GM23338 (cell line): ENCODE results near the gene SLC8B1. TPM values are rescaled to one million over a fixed set of nuclear protein-coding genes. Genes with fewer than 3 reads are reported as not detected.

ENCODE experiments used
- ATAC-seq: fragments of 200-7000 bp; cut with Tn5 transposase; 3 replicates; pipeline ENCODE4 v1.9.1; 2020
- DNase-seq: peaks from one replicate; pipeline ENCODE4 v3.0.0-alpha.2; 2015; ENCODE audit warnings: low spot score
- H2AFZ ChIP-seq: fragments of 200-600 bp; sonication (generic); 2 replicates; pipeline ENCODE4 v1.8.0; 2016; ENCODE audit warnings: antibody characterized with exemption, mild to moderate bottlenecking, moderate library complexity
- H3F3A ChIP-seq: fragments of 200-600 bp; sonication (generic); replicated peaks from 2 replicates; pipeline ENCODE4 v1.8.0; 2017; ENCODE audit warnings: antibody characterized with exemption, mixed run types, low read depth
- H3K27ac ChIP-seq: fragments of 200-600 bp; sonication (generic); 2 replicates; pipeline ENCODE4 v1.6.1; 2016; ENCODE audit warnings: low read depth
- H3K27me3 ChIP-seq: fragments of 200-600 bp; sonication (generic); 2 replicates; pipeline ENCODE4 v1.8.0; 2016; ENCODE audit warnings: mild to moderate bottlenecking, mixed run types, moderate library complexity; ENCODE audit not compliant: insufficient read depth
- H3K36me3 ChIP-seq: fragments of 200-600 bp; sonication (generic); 2 replicates; pipeline ENCODE4 v1.8.0; 2016; ENCODE audit warnings: mild to moderate bottlenecking; ENCODE audit not compliant: insufficient read depth
- H3K4me1 ChIP-seq: fragments of 200-600 bp; sonication (generic); 2 replicates; pipeline ENCODE4 v1.8.0; 2016; ENCODE audit warnings: mild to moderate bottlenecking, moderate library complexity; ENCODE audit not compliant: insufficient read depth
- H3K4me2 ChIP-seq: fragments of 200-600 bp; sonication (generic); 2 replicates; pipeline ENCODE4 v1.7.1; 2017; ENCODE audit warnings: mixed run types
- H3K4me3 ChIP-seq: fragments of 200-600 bp; sonication (generic); 2 replicates; pipeline ENCODE4 v1.6.1; 2016; ENCODE audit warnings: mixed run types
- H3K79me2 ChIP-seq: fragments of 200-600 bp; sonication (generic); replicated peaks from 2 replicates; pipeline ENCODE4 v1.8.0; 2017; ENCODE audit warnings: mild to moderate bottlenecking; ENCODE audit not compliant: insufficient read depth
- H3K9me2 ChIP-seq: fragments of 200-600 bp; sonication (generic); 2 replicates; pipeline ENCODE4 v1.8.0; 2017; ENCODE audit not compliant: insufficient read depth
- H4K20me1 ChIP-seq: fragments of 200-600 bp; sonication (generic); replicated peaks from 2 replicates; pipeline ENCODE4 v1.8.0; 2017; ENCODE audit warnings: mild to moderate bottlenecking; ENCODE audit not compliant: insufficient read depth
- H3K27ac Mint-ChIP-seq: 2 replicates; pipeline ENCODE4 v1.8.0; 2020; ENCODE audit warnings: inconsistent platforms, mild to moderate bottlenecking, moderate library complexity, mixed read lengths
- H3K27me3 Mint-ChIP-seq: 3 replicates; pipeline ENCODE4 v1.8.0; 2022; ENCODE audit warnings: low read depth, mild to moderate bottlenecking, moderate library complexity, mixed read lengths, inconsistent platforms; ENCODE audit not compliant: insufficient read depth, poor library complexity
- H3K36me3 Mint-ChIP-seq: 3 replicates; pipeline ENCODE4 v1.8.0; 2021; ENCODE audit warnings: low read depth, mild to moderate bottlenecking, inconsistent platforms, moderate library complexity, mixed read lengths
- H3K4me1 Mint-ChIP-seq: 3 replicates; pipeline ENCODE4 v1.8.0; 2020; ENCODE audit warnings: mild to moderate bottlenecking, inconsistent platforms, mixed read lengths
- H3K4me3 Mint-ChIP-seq: 3 replicates; pipeline ENCODE4 v1.8.0; 2021; ENCODE audit warnings: moderate library complexity, mild to moderate bottlenecking, inconsistent platforms, mixed read lengths
- H3K9me3 Mint-ChIP-seq: 3 replicates; pipeline ENCODE4 v1.8.0; 2020; ENCODE audit warnings: moderate library complexity, mild to moderate bottlenecking, inconsistent platforms, mixed read lengths
- CREB1 ChIP-seq: fragments of 250-450 bp; sonication (Bioruptor Pico); IDR thresholded peaks from 2 replicates; pipeline ENCODE4 v1.5.0; 2020; ENCODE audit warnings: low read depth, mild to moderate bottlenecking, moderate library complexity
- EZH2 ChIP-seq: fragments of 200-600 bp; sonication (generic); IDR thresholded peaks from one replicate; pipeline ENCODE4 v1.8.0; 2017; ENCODE audit warnings: antibody characterized with exemption, mild to moderate bottlenecking, low read depth; ENCODE audit not compliant: unreplicated experiment
- EZH2phosphoT487 ChIP-seq: fragments of 200-600 bp; sonication (generic); IDR thresholded peaks from one replicate; pipeline ENCODE4 v1.8.1; 2018; ENCODE audit warnings: antibody characterized with exemption; ENCODE audit not compliant: unreplicated experiment
- JUNB ChIP-seq: IDR thresholded peaks from one replicate; pipeline ENCODE4 v1.6.1; 2016; ENCODE audit warnings: antibody characterized with exemption; ENCODE audit not compliant: unreplicated experiment
- NANOG ChIP-seq: IDR thresholded peaks from 2 replicates; pipeline ENCODE4 v1.6.1; 2016; ENCODE audit warnings: antibody characterized with exemption, borderline replicate concordance
- POLR2AphosphoS5 ChIP-seq: IDR thresholded peaks from 2 replicates; pipeline ENCODE4 v1.6.1; 2016; ENCODE audit warnings: antibody characterized with exemption, low read depth
- STAT1 ChIP-seq: IDR thresholded peaks from one replicate; pipeline ENCODE4 v1.6.1; 2016; ENCODE audit warnings: antibody characterized with exemption; ENCODE audit not compliant: unreplicated experiment
- ZNF114 ChIP-seq: fragments of 250-450 bp; sonication (Bioruptor Pico); IDR thresholded peaks from 2 replicates; pipeline ENCODE4 v1.5.0; 2020; ENCODE audit warnings: mild to moderate bottlenecking, moderate library complexity
- ZNF331 ChIP-seq: fragments of 250-450 bp; sonication (Bioruptor Pico); IDR thresholded peaks from 2 replicates; pipeline ENCODE4 v1.5.0; 2020; ENCODE audit warnings: low read depth, mild to moderate bottlenecking, moderate library complexity
- polyA plus RNA-seq: library from polyadenylated mRNA; unstranded; fragments of >200 nt; fragmentation: Nextera tagmentation; extraction: Ambion mirVana; gene quantifications from 2 replicates; pipeline ENCODE4 v1.2.1, GENCODE V29; 2016
- total RNA-seq: library from RNA; depleted of rRNA; stranded (reverse); fragments of >200 nt; shearing (Covaris generic); gene quantifications from 2 replicates; pipeline ENCODE4 v1.2.3, GENCODE V29; 2014
- TF ChIP-seq, protein P1 (sequence below): IDR thresholded peaks from 2 replicates; pipeline ENCODE4 v1.6.1; 2016; ENCODE audit warnings: antibody characterized with exemption
- TF ChIP-seq, protein P2 (sequence below): IDR thresholded peaks from one replicate; pipeline ENCODE4 v1.6.1; 2018; ENCODE audit warnings: antibody characterized with exemption; ENCODE audit not compliant: unreplicated experiment
- TF ChIP-seq, protein P3 (sequence below): fragments of 250-450 bp; sonication (Bioruptor Pico); IDR thresholded peaks from 2 replicates; pipeline ENCODE4 v1.5.0; 2020; ENCODE audit warnings: mild to moderate bottlenecking, moderate library complexity
- TF ChIP-seq, protein P4 (sequence below), 2 experiments: fragments of 200-600 bp in 1 of 2; sonication (generic) in 1 of 2; conservative IDR thresholded peaks; 2 replicates each; pipeline versions ENCODE4 v1.5.1 to v1.6.1; 2016 to 2017; ENCODE audit warnings: antibody characterized with exemption in 2 of 2, low read depth in 2 of 2, mild to moderate bottlenecking in 2 of 2, moderate library complexity in 1 of 2

The SLC8B1 gene
- total and polyA plus RNA-seq, 2 experiments from 2014 or later = 6.0 to 8.9 TPM

DNA sequence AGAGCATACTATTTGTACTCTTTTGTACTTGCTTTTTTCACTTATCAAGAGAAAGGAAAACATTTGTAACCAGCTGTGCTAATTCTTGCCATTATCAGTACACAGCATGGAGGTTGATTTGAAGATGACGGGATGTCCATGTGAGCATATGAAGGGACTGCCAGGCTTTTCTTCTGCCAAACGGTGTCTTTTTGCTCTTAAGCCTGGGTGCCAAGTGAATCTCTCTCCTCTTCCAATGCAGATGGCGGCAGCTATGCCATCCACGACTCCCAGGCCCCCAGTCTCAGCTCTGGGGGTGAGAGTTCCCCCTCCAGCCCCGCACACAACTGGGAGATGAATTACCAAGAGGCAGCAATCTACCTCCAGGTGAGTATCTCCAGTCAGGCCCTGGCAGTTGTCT, 74.8 kb downstream of the SLC8B1 start:
- TF ChIP-seq NANOG (no peak), JUNB (no peak), ZNF114 (CRISPR knock-in tag) (no peak), POLR2AphosphoS5 (no peak), EZH2phosphoT487 (no peak), STAT1 (no peak), CREB1 (CRISPR knock-in tag) (no peak), EZH2 (no peak), ZNF331 (CRISPR knock-in tag) (no peak)
- TF ChIP-seq, protein P1, sequence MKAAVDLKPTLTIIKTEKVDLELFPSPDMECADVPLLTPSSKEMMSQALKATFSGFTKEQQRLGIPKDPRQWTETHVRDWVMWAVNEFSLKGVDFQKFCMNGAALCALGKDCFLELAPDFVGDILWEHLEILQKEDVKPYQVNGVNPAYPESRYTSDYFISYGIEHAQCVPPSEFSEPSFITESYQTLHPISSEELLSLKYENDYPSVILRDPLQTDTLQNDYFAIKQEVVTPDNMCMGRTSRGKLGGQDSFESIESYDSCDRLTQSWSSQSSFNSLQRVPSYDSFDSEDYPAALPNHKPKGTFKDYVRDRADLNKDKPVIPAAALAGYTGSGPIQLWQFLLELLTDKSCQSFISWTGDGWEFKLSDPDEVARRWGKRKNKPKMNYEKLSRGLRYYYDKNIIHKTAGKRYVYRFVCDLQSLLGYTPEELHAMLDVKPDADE = no peak
- TF ChIP-seq, protein P2, sequence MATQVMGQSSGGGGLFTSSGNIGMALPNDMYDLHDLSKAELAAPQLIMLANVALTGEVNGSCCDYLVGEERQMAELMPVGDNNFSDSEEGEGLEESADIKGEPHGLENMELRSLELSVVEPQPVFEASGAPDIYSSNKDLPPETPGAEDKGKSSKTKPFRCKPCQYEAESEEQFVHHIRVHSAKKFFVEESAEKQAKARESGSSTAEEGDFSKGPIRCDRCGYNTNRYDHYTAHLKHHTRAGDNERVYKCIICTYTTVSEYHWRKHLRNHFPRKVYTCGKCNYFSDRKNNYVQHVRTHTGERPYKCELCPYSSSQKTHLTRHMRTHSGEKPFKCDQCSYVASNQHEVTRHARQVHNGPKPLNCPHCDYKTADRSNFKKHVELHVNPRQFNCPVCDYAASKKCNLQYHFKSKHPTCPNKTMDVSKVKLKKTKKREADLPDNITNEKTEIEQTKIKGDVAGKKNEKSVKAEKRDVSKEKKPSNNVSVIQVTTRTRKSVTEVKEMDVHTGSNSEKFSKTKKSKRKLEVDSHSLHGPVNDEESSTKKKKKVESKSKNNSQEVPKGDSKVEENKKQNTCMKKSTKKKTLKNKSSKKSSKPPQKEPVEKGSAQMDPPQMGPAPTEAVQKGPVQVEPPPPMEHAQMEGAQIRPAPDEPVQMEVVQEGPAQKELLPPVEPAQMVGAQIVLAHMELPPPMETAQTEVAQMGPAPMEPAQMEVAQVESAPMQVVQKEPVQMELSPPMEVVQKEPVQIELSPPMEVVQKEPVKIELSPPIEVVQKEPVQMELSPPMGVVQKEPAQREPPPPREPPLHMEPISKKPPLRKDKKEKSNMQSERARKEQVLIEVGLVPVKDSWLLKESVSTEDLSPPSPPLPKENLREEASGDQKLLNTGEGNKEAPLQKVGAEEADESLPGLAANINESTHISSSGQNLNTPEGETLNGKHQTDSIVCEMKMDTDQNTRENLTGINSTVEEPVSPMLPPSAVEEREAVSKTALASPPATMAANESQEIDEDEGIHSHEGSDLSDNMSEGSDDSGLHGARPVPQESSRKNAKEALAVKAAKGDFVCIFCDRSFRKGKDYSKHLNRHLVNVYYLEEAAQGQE = no peak
- TF ChIP-seq, protein P3, sequence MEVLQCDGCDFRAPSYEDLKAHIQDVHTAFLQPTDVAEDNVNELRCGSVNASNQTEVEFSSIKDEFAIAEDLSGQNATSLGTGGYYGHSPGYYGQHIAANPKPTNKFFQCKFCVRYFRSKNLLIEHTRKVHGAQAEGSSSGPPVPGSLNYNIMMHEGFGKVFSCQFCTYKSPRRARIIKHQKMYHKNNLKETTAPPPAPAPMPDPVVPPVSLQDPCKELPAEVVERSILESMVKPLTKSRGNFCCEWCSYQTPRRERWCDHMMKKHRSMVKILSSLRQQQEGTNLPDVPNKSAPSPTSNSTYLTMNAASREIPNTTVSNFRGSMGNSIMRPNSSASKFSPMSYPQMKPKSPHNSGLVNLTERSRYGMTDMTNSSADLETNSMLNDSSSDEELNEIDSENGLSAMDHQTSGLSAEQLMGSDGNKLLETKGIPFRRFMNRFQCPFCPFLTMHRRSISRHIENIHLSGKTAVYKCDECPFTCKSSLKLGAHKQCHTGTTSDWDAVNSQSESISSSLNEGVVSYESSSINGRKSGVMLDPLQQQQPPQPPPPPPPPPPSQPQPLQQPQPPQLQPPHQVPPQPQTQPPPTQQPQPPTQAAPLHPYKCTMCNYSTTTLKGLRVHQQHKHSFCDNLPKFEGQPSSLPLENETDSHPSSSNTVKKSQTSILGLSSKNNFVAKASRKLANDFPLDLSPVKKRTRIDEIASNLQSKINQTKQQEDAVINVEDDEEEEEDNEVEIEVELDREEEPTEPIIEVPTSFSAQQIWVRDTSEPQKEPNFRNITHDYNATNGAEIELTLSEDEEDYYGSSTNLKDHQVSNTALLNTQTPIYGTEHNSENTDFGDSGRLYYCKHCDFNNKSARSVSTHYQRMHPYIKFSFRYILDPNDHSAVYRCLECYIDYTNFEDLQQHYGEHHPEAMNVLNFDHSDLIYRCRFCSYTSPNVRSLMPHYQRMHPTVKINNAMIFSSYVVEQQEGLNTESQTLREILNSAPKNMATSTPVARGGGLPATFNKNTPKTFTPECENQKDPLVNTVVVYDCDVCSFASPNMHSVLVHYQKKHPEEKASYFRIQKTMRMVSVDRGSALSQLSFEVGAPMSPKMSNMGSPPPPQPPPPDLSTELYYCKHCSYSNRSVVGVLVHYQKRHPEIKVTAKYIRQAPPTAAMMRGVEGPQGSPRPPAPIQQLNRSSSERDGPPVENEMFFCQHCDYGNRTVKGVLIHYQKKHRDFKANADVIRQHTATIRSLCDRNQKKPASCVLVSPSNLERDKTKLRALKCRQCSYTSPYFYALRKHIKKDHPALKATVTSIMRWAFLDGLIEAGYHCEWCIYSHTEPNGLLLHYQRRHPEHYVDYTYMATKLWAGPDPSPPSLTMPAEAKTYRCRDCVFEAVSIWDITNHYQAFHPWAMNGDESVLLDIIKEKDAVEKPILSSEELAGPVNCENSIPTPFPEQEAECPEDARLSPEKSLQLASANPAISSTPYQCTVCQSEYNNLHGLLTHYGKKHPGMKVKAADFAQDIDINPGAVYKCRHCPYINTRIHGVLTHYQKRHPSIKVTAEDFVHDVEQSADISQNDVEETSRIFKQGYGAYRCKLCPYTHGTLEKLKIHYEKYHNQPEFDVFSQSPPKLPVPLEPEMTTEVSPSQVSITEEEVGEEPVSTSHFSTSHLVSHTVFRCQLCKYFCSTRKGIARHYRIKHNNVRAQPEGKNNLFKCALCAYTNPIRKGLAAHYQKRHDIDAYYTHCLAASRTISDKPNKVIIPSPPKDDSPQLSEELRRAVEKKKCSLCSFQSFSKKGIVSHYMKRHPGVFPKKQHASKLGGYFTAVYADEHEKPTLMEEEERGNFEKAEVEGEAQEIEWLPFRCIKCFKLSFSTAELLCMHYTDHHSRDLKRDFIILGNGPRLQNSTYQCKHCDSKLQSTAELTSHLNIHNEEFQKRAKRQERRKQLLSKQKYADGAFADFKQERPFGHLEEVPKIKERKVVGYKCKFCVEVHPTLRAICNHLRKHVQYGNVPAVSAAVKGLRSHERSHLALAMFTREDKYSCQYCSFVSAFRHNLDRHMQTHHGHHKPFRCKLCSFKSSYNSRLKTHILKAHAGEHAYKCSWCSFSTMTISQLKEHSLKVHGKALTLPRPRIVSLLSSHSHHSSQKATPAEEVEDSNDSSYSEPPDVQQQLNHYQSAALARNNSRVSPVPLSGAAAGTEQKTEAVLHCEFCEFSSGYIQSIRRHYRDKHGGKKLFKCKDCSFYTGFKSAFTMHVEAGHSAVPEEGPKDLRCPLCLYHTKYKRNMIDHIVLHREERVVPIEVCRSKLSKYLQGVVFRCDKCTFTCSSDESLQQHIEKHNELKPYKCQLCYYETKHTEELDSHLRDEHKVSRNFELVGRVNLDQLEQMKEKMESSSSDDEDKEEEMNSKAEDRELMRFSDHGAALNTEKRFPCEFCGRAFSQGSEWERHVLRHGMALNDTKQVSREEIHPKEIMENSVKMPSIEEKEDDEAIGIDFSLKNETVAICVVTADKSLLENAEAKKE = no peak
- TF ChIP-seq, protein P4, sequence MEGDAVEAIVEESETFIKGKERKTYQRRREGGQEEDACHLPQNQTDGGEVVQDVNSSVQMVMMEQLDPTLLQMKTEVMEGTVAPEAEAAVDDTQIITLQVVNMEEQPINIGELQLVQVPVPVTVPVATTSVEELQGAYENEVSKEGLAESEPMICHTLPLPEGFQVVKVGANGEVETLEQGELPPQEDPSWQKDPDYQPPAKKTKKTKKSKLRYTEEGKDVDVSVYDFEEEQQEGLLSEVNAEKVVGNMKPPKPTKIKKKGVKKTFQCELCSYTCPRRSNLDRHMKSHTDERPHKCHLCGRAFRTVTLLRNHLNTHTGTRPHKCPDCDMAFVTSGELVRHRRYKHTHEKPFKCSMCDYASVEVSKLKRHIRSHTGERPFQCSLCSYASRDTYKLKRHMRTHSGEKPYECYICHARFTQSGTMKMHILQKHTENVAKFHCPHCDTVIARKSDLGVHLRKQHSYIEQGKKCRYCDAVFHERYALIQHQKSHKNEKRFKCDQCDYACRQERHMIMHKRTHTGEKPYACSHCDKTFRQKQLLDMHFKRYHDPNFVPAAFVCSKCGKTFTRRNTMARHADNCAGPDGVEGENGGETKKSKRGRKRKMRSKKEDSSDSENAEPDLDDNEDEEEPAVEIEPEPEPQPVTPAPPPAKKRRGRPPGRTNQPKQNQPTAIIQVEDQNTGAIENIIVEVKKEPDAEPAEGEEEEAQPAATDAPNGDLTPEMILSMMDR (conservative IDR thresholded peaks at IDR 0.05; ENCODE audit: low read depth in 2 of 2) = no peak
- H3K79me2 ChIP-seq = no peaks in the 10 kb centered on the region

More for the DNA sequence above, 74.8 kb downstream of the SLC8B1 start:
- Mint-ChIP-seq H3K27ac (no peak overlapping the region; the same call in 1 of the 2 replicates), H3K4me3 (no peak overlapping the region; the same call in 2 of the 3 replicates), H3K9me3 (no peaks in the 10 kb centered on the region), H3K36me3 (0 out of 3 replicates have a peak, but pooled peaks cover 3% of the 10 kb centered on the region), H3K27me3 (peaks cover 5% of the 10 kb centered on the region), H3K4me1 (peaks cover 21% of the 10 kb centered on the region)
- no peak overlapping the region for H2AFZ ChIP-seq
- no peaks in the 10 kb centered on the region for H3K36me3 ChIP-seq
- ATAC-seq = no peak
- 0 out of 2 replicates have a peak, but pooled peaks cover 4% of the 10 kb centered on the region for H3F3A ChIP-seq
- no peaks in the 10 kb centered on the region for H3K9me2 ChIP-seq
- no peaks in the 10 kb centered on the region for H3K27me3 ChIP-seq
- no peak overlapping the region for H3K4me3 ChIP-seq
- H3K27ac ChIP-seq = no peak overlapping the region
- no peaks in the 10 kb centered on the region; the same call in none of the 2 replicates for H3K4me1 ChIP-seq
- no peak for DNase-seq
- no peaks in the 10 kb centered on the region for H4K20me1 ChIP-seq
- no peak overlapping the region for H3K4me2 ChIP-seq
